Measurements from ENCODE around the gene DOCK6. TPM values are rescaled to one million over a fixed set of nuclear protein-coding genes. Genes with fewer than 3 reads are reported as not detected.
A peak's percentile ranks its signal among the peaks of the same experiment; 100 is the strongest.

Gene DOCK6
- total RNA-seq, 1 donor from 2014 or later = 43.2 TPM

DNA sequence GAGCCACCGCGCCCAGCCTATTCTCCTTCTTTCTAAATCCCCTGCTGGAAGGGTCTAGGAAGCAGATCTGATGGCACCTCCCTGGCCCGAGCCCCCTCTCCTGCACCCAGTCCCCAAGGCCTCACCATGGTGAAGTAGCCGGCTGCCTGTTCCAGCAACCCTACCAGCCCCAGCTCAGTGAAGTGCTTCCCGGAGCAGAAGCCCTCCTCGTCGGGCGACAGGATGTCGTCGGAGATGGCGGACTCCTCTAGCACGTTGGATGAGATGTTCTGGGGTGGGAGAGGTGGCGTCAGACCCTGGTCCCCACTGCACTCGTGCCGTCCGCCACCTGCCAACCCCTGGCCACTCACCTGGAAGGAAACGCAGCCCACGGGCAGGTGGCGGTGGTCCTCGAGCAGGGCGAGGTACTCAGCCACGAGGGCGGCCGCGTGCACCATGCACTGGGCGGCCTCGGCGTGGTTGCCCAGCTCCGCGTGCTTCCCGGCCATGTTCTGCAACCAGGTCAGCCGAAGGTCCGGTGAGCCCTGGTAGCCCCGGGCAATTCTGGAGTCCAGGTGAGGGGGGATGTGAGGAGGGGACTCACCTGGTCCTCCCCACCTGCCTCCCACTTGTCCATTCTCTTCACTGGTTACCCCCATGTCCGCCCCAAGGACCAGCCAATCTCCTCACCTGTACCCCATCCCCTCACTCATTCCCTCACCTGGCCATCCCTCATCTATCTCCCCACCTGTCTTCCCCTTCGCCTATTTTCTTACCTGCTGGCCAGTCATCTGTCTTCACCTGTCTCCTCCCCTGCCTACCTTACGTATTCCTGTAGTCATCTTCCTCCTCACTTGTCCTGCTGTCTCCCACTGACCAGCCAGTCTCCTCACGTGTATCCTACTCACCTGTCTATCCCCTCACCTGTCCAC, 53.5 kb downstream of the DOCK6 start:
- Histone ChIP-seq H3K9me3 (replicated peaks) (no peaks in the 10 kb centered on the region), H3K27ac (replicated peaks) (no peak overlapping the region), H3K36me3 (peaks cover 64% of the 10 kb centered on the region), H3K4me1 (peaks cover 18% of the 10 kb centered on the region), H3K4me3 (no peak overlapping the region), H3K27me3 (ENCODE audit: low read depth) (no peaks in the 10 kb centered on the region)
- TF ChIP-seq CTCF (IDR thresholded peaks at IDR 0.05; ENCODE audit: borderline replicate concordance) = no peak
- intact Hi-C loops (cut with micrococcal nuclease) = no loop called here
- no peak for DNase-seq

DNA sequence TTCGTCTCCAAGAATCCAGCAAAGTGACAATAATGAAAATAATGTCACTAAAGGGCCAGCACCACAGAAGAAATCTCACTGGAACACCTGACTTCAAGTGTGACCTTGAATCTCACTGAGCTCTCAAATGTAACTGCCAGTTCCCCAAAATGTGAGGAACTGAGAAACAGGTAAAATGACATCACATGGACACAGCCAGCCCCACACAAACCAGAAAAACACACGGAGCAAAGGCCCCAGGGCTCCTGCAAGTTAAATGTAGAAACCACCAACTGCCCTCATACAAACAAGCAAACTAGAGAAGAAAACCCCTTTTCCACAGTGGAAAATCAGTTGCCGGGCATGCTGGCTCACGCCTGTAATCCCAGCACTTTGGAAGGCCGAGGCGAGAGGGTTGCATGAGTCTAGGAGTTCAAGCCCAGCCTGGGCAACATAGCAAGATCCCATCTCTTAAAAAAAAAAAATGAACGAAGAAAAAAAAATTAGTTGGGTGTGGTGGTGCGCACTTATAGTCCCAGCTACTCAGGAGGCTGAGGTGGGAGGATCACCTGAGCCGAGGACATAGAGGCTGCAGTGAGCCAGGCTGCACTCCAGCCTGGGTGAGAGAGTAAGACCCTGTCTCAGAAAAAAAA, 56.3 kb downstream of the DOCK6 start:
- intact Hi-C loops (cut with micrococcal nuclease) = no loop called here
- H3K27me3 ChIP-seq (ENCODE audit: low read depth) = no peaks in the 10 kb centered on the region
- DNase-seq = no peak
- H3K4me1 ChIP-seq = peaks cover 38% of the 10 kb centered on the region
- no peak for TF ChIP-seq CTCF (IDR thresholded peaks at IDR 0.05; ENCODE audit: borderline replicate concordance)
- peaks cover 55% of the 10 kb centered on the region for H3K36me3 ChIP-seq
- H3K4me3 ChIP-seq = no peak overlapping the region
- no peaks in the 10 kb centered on the region for H3K9me3 ChIP-seq (replicated peaks)
- H3K27ac ChIP-seq (replicated peaks) = peak overlapping the region; percentile 95

GRCh38 chr19:11204943-11205349, 57.4 kb downstream of the DOCK6 start:
- intact Hi-C loops (cut with micrococcal nuclease) = loop anchor here (5.0 kb wide), 1 partner anchor 68 kb away; no protein-coding TSS in a partner anchor
- peaks cover 56% of the 10 kb centered on the region for H3K36me3 ChIP-seq
- no peaks in the 10 kb centered on the region for H3K9me3 ChIP-seq (replicated peaks)
- no peak for DNase-seq
- peaks cover 38% of the 10 kb centered on the region for H3K4me1 ChIP-seq
- peak overlapping the region; percentile 95 for H3K27ac ChIP-seq (replicated peaks)
- no peak overlapping the region for H3K4me3 ChIP-seq
- TF ChIP-seq CTCF (IDR thresholded peaks at IDR 0.05; ENCODE audit: borderline replicate concordance) = no peak
- no peaks in the 10 kb centered on the region for H3K27me3 ChIP-seq (ENCODE audit: low read depth)

DNA sequence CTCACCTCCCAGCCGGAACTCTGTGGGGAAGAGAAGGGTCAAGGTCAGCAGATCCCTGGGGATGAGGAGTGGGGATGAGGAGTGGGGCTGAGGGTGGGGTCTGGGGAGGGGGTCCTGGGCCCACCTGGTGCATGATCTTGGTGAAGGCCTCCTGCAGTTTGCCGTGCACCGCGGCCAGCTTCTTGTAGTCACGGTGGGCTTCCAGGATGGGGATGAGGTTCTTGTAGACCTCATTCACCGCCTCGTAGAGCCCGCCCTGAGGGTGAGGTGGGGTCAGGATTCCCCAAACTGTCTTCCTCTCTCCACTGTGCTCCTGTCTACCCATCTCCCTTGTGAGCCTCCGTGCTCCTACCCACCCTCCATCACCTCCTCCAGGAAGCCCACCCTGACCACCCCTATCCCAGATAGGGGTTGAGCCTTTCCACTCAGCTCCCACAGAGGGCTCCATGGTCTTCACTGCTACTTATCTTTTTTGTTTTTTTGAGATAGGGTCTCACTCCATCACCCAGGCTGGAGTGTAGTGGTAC, 58.2 kb downstream of the DOCK6 start:
- no peak for TF ChIP-seq CTCF (IDR thresholded peaks at IDR 0.05; ENCODE audit: borderline replicate concordance)
- Histone ChIP-seq H3K4me3 (peak overlapping the region; percentile 54), H3K36me3 (peaks cover 61% of the 10 kb centered on the region)

GRCh38 chr19:11203194-11204075, 58.9 kb downstream of the DOCK6 start:
- peak; percentile 77 for DNase-seq
- peak overlapping the region; percentile 54 for H3K4me3 ChIP-seq
- TF ChIP-seq CTCF (IDR thresholded peaks at IDR 0.05; ENCODE audit: borderline replicate concordance) = peak; percentile 91
- intact Hi-C loops (cut with micrococcal nuclease) = loop anchor here (5.0 kb wide), 1 partner anchor 66 kb away; no protein-coding TSS in a partner anchor
- H3K36me3 ChIP-seq = peaks cover 58% of the 10 kb centered on the region
- no peaks in the 10 kb centered on the region for H3K27me3 ChIP-seq (ENCODE audit: low read depth)
- no peaks in the 10 kb centered on the region for H3K9me3 ChIP-seq (replicated peaks)
- peaks cover 49% of the 10 kb centered on the region for H3K4me1 ChIP-seq
- peak overlapping the region; percentile 95 for H3K27ac ChIP-seq (replicated peaks)

More for the DNA sequence above, 58.2 kb downstream of the DOCK6 start:
- Histone ChIP-seq H3K27me3 (ENCODE audit: low read depth) (no peaks in the 10 kb centered on the region), H3K4me1 (peaks cover 42% of the 10 kb centered on the region), H3K9me3 (replicated peaks) (no peaks in the 10 kb centered on the region), H3K27ac (replicated peaks) (peak overlapping the region; percentile 95)
- intact Hi-C loops (cut with micrococcal nuclease) = loop anchor here (5.0 kb wide), 1 partner anchor 67 kb away; no protein-coding TSS in a partner anchor
- no peak for DNase-seq

All from left ventricle myocardium inferior (tissue), 1 donor.